H1 (cell line): ENCODE data around the gene HBQ1.
"Not testable (repeated sequence)": the region's sequence is repeated elsewhere in the genome, so short reads cannot be mapped to it uniquely, and the experiment has no call there.

Experiments used
- CREB1 ChIP-seq: IDR thresholded peaks from 2 replicates; pipeline ENCODE4 v1.6.1; 2012; ENCODE audit warnings: inconsistent platforms
- JUND ChIP-seq: IDR thresholded peaks from 2 replicates; pipeline ENCODE4 v1.6.1; 2011; ENCODE audit warnings: mild to moderate bottlenecking, improper control_type of control experiment, low read length
- POLR2A ChIP-seq, 2 experiments: IDR thresholded peaks; 1 replicate in 1 of 2; 2 replicates in 1 of 2; pipeline ENCODE4 v1.6.1; 2011; ENCODE audit warnings: low read depth in 2 of 2, low read length in 2 of 2, mild to moderate bottlenecking in 2 of 2; ENCODE audit errors: control extremely low read depth in 1 of 2
- TAF7 ChIP-seq: optimal IDR thresholded peaks from 2 replicates; pipeline ENCODE3; 2011; ENCODE audit warnings: low read depth, mild to moderate bottlenecking, inconsistent platforms, low read length, moderate library complexity, borderline replicate concordance
- TF ChIP-seq, protein P1 (sequence below), 3 experiments: IDR thresholded peaks; 1 replicate in 2 of 3; 2 replicates in 1 of 3; pipeline versions ENCODE4 v1.5.1 to v1.6.1; 2011; ENCODE audit warnings: low read length in 3 of 3, mild to moderate bottlenecking in 3 of 3, inconsistent platforms in 2 of 3, low read depth in 1 of 3, moderate library complexity in 1 of 3; ENCODE audit not compliant: insufficient read depth in 1 of 3; ENCODE audit errors: control extremely low read depth in 1 of 3

DNA sequence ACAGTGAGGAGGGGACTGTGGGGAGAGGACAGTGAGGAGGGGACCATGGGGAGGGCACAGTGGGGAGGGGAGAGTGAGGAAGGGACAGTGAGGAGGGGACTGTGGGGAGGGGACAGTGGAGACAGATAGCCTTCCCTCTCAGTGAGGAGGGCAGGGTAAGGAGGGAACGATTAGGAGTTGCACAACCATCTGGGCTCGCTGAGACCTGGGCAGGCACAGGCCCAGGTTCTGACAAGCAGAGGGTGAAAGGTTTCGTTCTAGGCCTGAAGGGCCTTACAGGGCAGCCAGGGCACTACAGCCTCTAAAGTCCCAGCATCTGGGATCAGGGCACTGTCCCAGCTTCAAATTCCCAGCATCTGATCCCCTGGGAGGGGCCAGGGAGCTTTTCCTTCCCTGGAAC is 16.6 kb upstream of the HBQ1 start:
- TF ChIP-seq, protein P1, sequence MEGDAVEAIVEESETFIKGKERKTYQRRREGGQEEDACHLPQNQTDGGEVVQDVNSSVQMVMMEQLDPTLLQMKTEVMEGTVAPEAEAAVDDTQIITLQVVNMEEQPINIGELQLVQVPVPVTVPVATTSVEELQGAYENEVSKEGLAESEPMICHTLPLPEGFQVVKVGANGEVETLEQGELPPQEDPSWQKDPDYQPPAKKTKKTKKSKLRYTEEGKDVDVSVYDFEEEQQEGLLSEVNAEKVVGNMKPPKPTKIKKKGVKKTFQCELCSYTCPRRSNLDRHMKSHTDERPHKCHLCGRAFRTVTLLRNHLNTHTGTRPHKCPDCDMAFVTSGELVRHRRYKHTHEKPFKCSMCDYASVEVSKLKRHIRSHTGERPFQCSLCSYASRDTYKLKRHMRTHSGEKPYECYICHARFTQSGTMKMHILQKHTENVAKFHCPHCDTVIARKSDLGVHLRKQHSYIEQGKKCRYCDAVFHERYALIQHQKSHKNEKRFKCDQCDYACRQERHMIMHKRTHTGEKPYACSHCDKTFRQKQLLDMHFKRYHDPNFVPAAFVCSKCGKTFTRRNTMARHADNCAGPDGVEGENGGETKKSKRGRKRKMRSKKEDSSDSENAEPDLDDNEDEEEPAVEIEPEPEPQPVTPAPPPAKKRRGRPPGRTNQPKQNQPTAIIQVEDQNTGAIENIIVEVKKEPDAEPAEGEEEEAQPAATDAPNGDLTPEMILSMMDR (IDR thresholded peaks at IDR 0.05; ENCODE audit: control extremely low read depth in 1 of 3, insufficient read depth in 1 of 3, low read depth in 1 of 3, low read length in 3 of 3) = not testable (repeated sequence)
- not testable (repeated sequence) for TF ChIP-seq JUND; CREB1; POLR2A (IDR thresholded peaks at IDR 0.05; ENCODE audit: control extremely low read depth in 1 of 2, low read depth in 2 of 2, low read length in 2 of 2); TAF7
